ENCODE data around the gene CAMSAP1.

GRCh38 chr9:135891027-135891631 is 16.2 kb downstream of the CAMSAP1 start:
- no peak for TF ChIP-seq SPI1 (IDR thresholded peaks at IDR 0.05; ENCODE audit: borderline replicate concordance, insufficient read depth, low read depth, low read length)
- no peak for TF ChIP-seq MTA3 (IDR thresholded peaks at IDR 0.05; ENCODE audit: borderline replicate concordance, low read length)
- TF ChIP-seq RCOR1 (conservative IDR thresholded peaks at IDR 0.05; ENCODE audit: low read depth, low read length), result no peak
- no peak for TF ChIP-seq EZH2 (IDR thresholded peaks at IDR 0.05; ENCODE audit: borderline replicate concordance, control insufficient read depth, low read depth, low read length)
- TF ChIP-seq CTCF (IDR thresholded peaks at IDR 0.05 in 2 of 3, conservative IDR thresholded peaks at IDR 0.05 in 1 of 3; ENCODE audit: control insufficient read depth in 2 of 3, extremely low read depth in 1 of 3, insufficient read depth in 1 of 3, low read depth in 3 of 3, low read length in 3 of 3), result no peak
- no peak for TF ChIP-seq MAX (IDR thresholded peaks at IDR 0.05; ENCODE audit: low read depth, low read length)
- TF ChIP-seq RBBP5 (conservative IDR thresholded peaks at IDR 0.05), result no peak
- TF ChIP-seq POLR2AphosphoS5 (IDR thresholded peaks at IDR 0.05; ENCODE audit: low read length), result no peak
- no peak for TF ChIP-seq CBFB (IDR thresholded peaks at IDR 0.05; ENCODE audit: low read depth)
- no peak for TF ChIP-seq USF1 (IDR thresholded peaks at IDR 0.05; ENCODE audit: borderline replicate concordance, extremely low read length, insufficient read depth, low read depth, low read length)
- no peak for TF ChIP-seq NBN (IDR thresholded peaks at IDR 0.05)
- no peak for TF ChIP-seq POLR2A (IDR thresholded peaks at IDR 0.05; ENCODE audit: low read depth, low read length)
- no peak for TF ChIP-seq ETV6 (conservative IDR thresholded peaks at IDR 0.05 in 1 of 2, IDR thresholded peaks at IDR 0.05 in 1 of 2; ENCODE audit: borderline replicate concordance in 1 of 2, low read depth in 1 of 2)
